ENCODE measurements around the gene SNAPC3. TPM values are rescaled to one million over a fixed set of nuclear protein-coding genes. Genes with fewer than 3 reads are reported as not detected.

The SNAPC3 gene
- total RNA-seq, 2 donors from 2014 or later, result 40.2 to 42.5 TPM

Other genes starting within 250 kb of the SNAPC3 start
- 10 to 100 TPM; 45.3 to 50.5 TPM for gene TTC39B, start 115.7 kb upstream of the SNAPC3 start, total RNA-seq
- 10 to 100 TPM; 19.7 to 19.9 TPM for gene PSIP1, start 88.1 kb downstream of the SNAPC3 start, total RNA-seq
- gene CCDC171, start 130.2 kb downstream of the SNAPC3 start, total RNA-seq, result 1 to 10 TPM; 3.2 to 3.5 TPM

Measured in left colon (tissue), 2 donors.